MM.1S (cell line): ENCODE measurements around the gene CFAP61.
A peak's percentile ranks its signal among the peaks of the same experiment; 100 is the strongest.
"Not testable (repeated sequence)": the region's sequence is repeated elsewhere in the genome, so short reads cannot be mapped to it uniquely, and the experiment has no call there.

Experiments used
- DNase-seq: peaks from one replicate; pipeline ENCODE4 v3.0.0-alpha.2; 2015
- H2AFZ ChIP-seq: fragments of 300-600 bp; sonication (generic); 2 replicates; pipeline ENCODE4 v1.6.0; 2016; ENCODE audit warnings: antibody characterized with exemption, low read length
- H3F3A ChIP-seq: fragments of 300-600 bp; sonication (generic); 2 replicates; pipeline ENCODE4 v1.6.1; 2016; ENCODE audit warnings: mild to moderate bottlenecking, antibody characterized with exemption, low read length, moderate library complexity, mixed read lengths; ENCODE audit not compliant: insufficient read depth
- H3K27ac ChIP-seq: fragments of 300-600 bp; sonication (generic); 2 replicates; pipeline ENCODE4 v1.5.1; 2016; ENCODE audit warnings: mild to moderate bottlenecking, low read length
- H3K27me3 ChIP-seq: fragments of 300-600 bp; sonication (generic); replicated peaks from 2 replicates; pipeline ENCODE4 v1.6.0; 2016; ENCODE audit warnings: low read length; ENCODE audit not compliant: insufficient read depth
- H3K36me3 ChIP-seq: fragments of 300-600 bp; sonication (generic); replicated peaks from 2 replicates; pipeline ENCODE4 v1.6.1; 2016; ENCODE audit warnings: mild to moderate bottlenecking, low read length, mixed read lengths; ENCODE audit not compliant: insufficient read depth
- H3K4me1 ChIP-seq: fragments of 300-600 bp; sonication (generic); 2 replicates; pipeline ENCODE4 v1.6.1; 2016; ENCODE audit warnings: low read length, mixed read lengths
- H3K4me2 ChIP-seq: fragments of 300-600 bp; sonication (generic); 2 replicates; pipeline ENCODE4 v1.6.0; 2016; ENCODE audit warnings: low read depth, low read length
- H3K4me3 ChIP-seq: fragments of 300-600 bp; sonication (generic); 2 replicates; pipeline ENCODE4 v1.5.1; 2016; ENCODE audit warnings: low read length, mixed read lengths
- H3K79me2 ChIP-seq: fragments of 300-600 bp; sonication (generic); 2 replicates; pipeline ENCODE4 v1.6.1; 2016; ENCODE audit warnings: mixed run types, low read length, mixed read lengths
- H3K9ac ChIP-seq: fragments of 300-600 bp; sonication (generic); 2 replicates; pipeline ENCODE4 v1.6.1; 2016; ENCODE audit warnings: low read length, mixed read lengths
- H3K9me2 ChIP-seq: fragments of 300-600 bp; sonication (generic); replicated peaks from 2 replicates; pipeline ENCODE4 v1.6.1; 2016; ENCODE audit warnings: mild to moderate bottlenecking, low read length, mixed read lengths; ENCODE audit not compliant: insufficient read depth
- H3K9me3 ChIP-seq: fragments of 300-600 bp; sonication (generic); replicated peaks from 2 replicates; pipeline ENCODE4 v1.6.1; 2016; ENCODE audit warnings: mild to moderate bottlenecking, low read length, mixed read lengths; ENCODE audit not compliant: insufficient read depth
- H4K20me1 ChIP-seq: fragments of 300-600 bp; sonication (generic); 2 replicates; pipeline ENCODE4 v1.6.1; 2016; ENCODE audit warnings: mild to moderate bottlenecking, low read length, moderate library complexity, mixed read lengths; ENCODE audit not compliant: insufficient read depth
- EZH2 ChIP-seq: fragments of 300-600 bp; sonication (generic); optimal IDR thresholded peaks from 2 replicates; pipeline ENCODE3; 2017; ENCODE audit warnings: low read depth, mild to moderate bottlenecking, antibody characterized with exemption, low read length, mixed read lengths
- EZH2phosphoT487 ChIP-seq: fragments of 300-600 bp; sonication (generic); IDR thresholded peaks from 2 replicates; pipeline ENCODE4 v1.6.1; 2018; ENCODE audit warnings: antibody characterized with exemption, low read length
- TF ChIP-seq, protein P1 (sequence below): fragments of 300-600 bp; sonication (generic); IDR thresholded peaks from 2 replicates; pipeline ENCODE4 v1.5.1; 2016; ENCODE audit warnings: antibody characterized with exemption, low read length, mixed read lengths

CFAP61 gene

DNA sequence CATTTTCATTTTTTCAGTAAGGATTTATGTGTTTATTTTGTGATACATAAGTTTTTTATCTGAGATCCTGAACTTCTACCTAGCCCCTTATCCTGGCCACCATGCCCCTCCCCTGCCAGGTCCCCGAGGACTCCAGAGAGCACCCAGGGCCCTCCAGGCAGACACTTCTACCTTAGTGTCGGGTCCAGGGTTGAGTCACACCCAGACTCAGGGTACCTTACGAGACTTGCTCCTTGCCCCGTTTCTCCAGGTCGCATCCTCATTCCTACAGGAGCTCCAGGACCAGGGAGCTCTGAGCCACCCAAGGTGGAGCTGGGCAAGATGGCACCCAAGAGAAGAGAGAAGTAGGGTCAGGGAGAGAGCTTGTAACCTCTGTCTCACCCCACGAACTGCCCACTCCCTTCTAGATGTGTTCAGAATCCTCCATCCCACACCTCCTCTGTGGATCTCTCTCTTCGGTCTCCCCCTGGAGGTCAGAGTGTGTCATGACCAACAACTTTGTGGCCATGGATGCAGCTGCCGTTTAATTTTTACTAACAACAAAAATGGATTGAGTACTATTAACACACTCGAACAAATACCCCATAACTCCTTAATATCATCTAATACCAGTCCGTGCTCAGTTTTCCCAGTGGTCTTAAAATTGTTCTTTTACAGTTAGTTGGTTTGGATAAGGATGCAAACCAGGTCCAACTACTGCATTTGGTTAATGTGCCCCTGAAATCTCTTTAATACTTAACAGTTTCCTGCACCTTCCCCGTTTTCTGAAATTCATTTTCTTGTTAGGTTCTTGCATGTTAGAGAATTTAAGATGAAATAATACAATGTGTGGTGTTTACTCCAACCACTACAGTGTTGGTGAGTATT lies 185.0 kb downstream of the CFAP61 start:
- H3K27me3 ChIP-seq = no peaks in the 10 kb centered on the region
- TF ChIP-seq, protein P1, sequence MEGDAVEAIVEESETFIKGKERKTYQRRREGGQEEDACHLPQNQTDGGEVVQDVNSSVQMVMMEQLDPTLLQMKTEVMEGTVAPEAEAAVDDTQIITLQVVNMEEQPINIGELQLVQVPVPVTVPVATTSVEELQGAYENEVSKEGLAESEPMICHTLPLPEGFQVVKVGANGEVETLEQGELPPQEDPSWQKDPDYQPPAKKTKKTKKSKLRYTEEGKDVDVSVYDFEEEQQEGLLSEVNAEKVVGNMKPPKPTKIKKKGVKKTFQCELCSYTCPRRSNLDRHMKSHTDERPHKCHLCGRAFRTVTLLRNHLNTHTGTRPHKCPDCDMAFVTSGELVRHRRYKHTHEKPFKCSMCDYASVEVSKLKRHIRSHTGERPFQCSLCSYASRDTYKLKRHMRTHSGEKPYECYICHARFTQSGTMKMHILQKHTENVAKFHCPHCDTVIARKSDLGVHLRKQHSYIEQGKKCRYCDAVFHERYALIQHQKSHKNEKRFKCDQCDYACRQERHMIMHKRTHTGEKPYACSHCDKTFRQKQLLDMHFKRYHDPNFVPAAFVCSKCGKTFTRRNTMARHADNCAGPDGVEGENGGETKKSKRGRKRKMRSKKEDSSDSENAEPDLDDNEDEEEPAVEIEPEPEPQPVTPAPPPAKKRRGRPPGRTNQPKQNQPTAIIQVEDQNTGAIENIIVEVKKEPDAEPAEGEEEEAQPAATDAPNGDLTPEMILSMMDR = peak; percentile 78
- no peak for TF ChIP-seq EZH2phosphoT487
- H3K9me3 ChIP-seq = no peaks in the 10 kb centered on the region
- no peaks in the 10 kb centered on the region for H4K20me1 ChIP-seq
- no peak overlapping the region for H3K9ac ChIP-seq
- no peak overlapping the region for H3K4me3 ChIP-seq
- no peaks in the 10 kb centered on the region for H3K79me2 ChIP-seq
- H2AFZ ChIP-seq = peak overlapping the region; percentile 21
- DNase-seq = peak; percentile 69
- H3K27ac ChIP-seq = no peak overlapping the region
- no peak overlapping the region for H3K4me2 ChIP-seq
- peaks cover 18% of the 10 kb centered on the region for H3K4me1 ChIP-seq
- peaks cover 9% of the 10 kb centered on the region for H3F3A ChIP-seq
- H3K9me2 ChIP-seq = no peaks in the 10 kb centered on the region
- no peaks in the 10 kb centered on the region for H3K36me3 ChIP-seq

- no peaks in the 10 kb centered on the region for H3K79me2 ChIP-seq
- no peaks in the 10 kb centered on the region for H3K4me1 ChIP-seq
- no peaks in the 10 kb centered on the region for H3K36me3 ChIP-seq
- H3K27me3 ChIP-seq = no peaks in the 10 kb centered on the region
- no peaks in the 10 kb centered on the region for H3K9me2 ChIP-seq
- H3K4me3 ChIP-seq = no peak overlapping the region
- no peak overlapping the region for H2AFZ ChIP-seq
- no peaks in the 10 kb centered on the region for H3K9me3 ChIP-seq
- TF ChIP-seq, protein P1 = no peak
- TF ChIP-seq EZH2 (no peak), EZH2phosphoT487 (no peak)
- H3F3A ChIP-seq = no peaks in the 10 kb centered on the region
- no peak overlapping the region for H3K27ac ChIP-seq
- H3K9ac ChIP-seq = no peak overlapping the region
- no peak overlapping the region for H3K4me2 ChIP-seq
- no peaks in the 10 kb centered on the region for H4K20me1 ChIP-seq
- DNase-seq = no peak
These were observed 189.6 kb downstream of the CFAP61 start for GRCh38 chr20:20241976-20242375.

DNA sequence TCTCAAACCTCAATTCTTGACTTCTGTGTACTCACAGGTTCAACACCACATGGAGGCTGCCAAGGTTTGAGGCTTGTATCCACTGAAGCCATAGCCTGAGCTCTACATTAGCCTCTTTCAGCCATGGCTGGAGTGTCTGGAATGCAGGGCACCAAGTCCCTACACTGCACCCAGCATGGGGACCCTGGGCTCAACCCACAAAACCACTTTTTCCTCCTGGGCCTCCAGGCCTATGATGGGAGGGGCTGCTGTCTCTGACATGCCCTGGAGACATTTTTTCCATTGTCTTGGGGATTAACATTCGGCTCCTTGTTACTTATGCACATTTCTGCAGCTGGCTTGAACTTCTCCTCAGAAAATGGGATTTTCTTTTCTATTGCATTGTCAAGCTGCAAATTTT lies 192.1 kb downstream of the CFAP61 start:
- H3K4me2 ChIP-seq, H2AFZ ChIP-seq, H3K9ac ChIP-seq, H3K27ac ChIP-seq, H3K27me3 ChIP-seq, H3K9me2 ChIP-seq, H3K79me2 ChIP-seq, H3K4me3 ChIP-seq, DNase-seq, H3K36me3 ChIP-seq, H4K20me1 ChIP-seq, H3K4me1 ChIP-seq, H3K9me3 ChIP-seq, H3F3A ChIP-seq: not testable (repeated sequence)

DNA sequence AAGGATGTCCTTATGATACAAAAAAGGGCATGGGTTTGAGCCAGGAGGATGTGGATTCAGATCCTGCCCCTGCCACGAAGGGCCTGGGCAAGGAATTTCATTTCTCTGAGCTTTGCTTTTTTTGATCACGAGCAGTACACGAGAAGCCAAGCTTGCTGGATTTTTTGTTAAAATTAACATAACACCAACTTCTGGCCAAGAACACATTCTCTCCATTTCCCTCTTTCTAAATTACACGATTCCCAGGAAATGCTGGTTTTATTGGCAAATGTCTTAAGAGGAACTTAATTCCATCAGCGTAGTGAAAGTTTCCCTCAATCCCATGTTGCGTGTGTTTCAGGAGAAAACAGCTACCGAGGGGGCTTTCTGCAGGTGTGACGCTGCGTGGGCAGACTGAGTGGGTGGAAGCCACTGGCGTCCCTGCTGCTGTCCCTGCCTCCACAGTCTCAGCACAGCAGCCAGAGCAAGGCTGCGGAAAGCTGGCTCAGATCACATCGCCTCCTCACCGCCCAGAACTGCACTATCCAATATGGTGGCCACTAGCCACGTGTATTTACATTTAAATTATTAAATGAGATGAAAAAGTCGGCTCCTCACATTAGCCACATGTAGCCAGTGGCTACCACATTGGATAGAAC lies 194.8 kb downstream of the CFAP61 start:
- no peaks in the 10 kb centered on the region for H3K9me2 ChIP-seq
- no peaks in the 10 kb centered on the region for H4K20me1 ChIP-seq
- H3K36me3 ChIP-seq = no peaks in the 10 kb centered on the region
- no peaks in the 10 kb centered on the region for H3K79me2 ChIP-seq
- no peaks in the 10 kb centered on the region for H3K4me1 ChIP-seq
- no peaks in the 10 kb centered on the region for H3K27me3 ChIP-seq
- no peak overlapping the region for H3K9ac ChIP-seq
- H3F3A ChIP-seq = no peaks in the 10 kb centered on the region
- H2AFZ ChIP-seq = no peak overlapping the region
- no peak overlapping the region for H3K27ac ChIP-seq
- TF ChIP-seq, protein P1 = no peak
- TF ChIP-seq EZH2phosphoT487 (no peak), EZH2 (no peak)
- no peak overlapping the region for H3K4me2 ChIP-seq
- no peak overlapping the region for H3K4me3 ChIP-seq
- no peaks in the 10 kb centered on the region for H3K9me3 ChIP-seq
- DNase-seq = no peak
